Trophoblast cell (in vitro differentiated cells and primary cell): ENCODE results near the gene SLC9A2.

Source experiments
- DNase-seq, 2 donors: peaks; one replicate each; pipeline ENCODE4 v3.0.0-alpha.2; 2016
- H2AFZ ChIP-seq: 2 replicates; pipeline ENCODE4 v1.6.1; 2013; ENCODE audit warnings: low read length, moderate library complexity, mild to moderate bottlenecking; ENCODE audit not compliant: insufficient read depth, poor library complexity
- H2AK5ac ChIP-seq: 2 replicates; pipeline ENCODE4 v1.6.1; 2013; ENCODE audit warnings: mild to moderate bottlenecking, low read length
- H2BK120ac ChIP-seq: 2 replicates; pipeline ENCODE4 v1.6.1; 2013; ENCODE audit warnings: low read length, mild to moderate bottlenecking, moderate library complexity; ENCODE audit not compliant: insufficient read depth, poor library complexity
- H2BK12ac ChIP-seq: 2 replicates; pipeline ENCODE4 v1.6.1; 2013; ENCODE audit warnings: mild to moderate bottlenecking, low read length, moderate library complexity
- H2BK5ac ChIP-seq: 2 replicates; pipeline ENCODE4 v1.6.1; 2013; ENCODE audit warnings: low read length, low read depth, moderate library complexity, mild to moderate bottlenecking; ENCODE audit not compliant: poor library complexity
- H3K14ac ChIP-seq: 2 replicates; pipeline ENCODE4 v1.6.1; 2013; ENCODE audit warnings: mild to moderate bottlenecking, low read length
- H3K18ac ChIP-seq: 2 replicates; pipeline ENCODE4 v1.6.1; 2013; ENCODE audit warnings: mild to moderate bottlenecking, low read length
- H3K23ac ChIP-seq: 2 replicates; pipeline ENCODE4 v1.6.1; 2013; ENCODE audit warnings: low read length
- H3K27ac ChIP-seq: 2 replicates; pipeline ENCODE4 v1.5.1; 2013; ENCODE audit warnings: low read depth, mild to moderate bottlenecking, inconsistent platforms, low read length, moderate library complexity
- H3K27me3 ChIP-seq: 2 replicates; pipeline ENCODE4 v1.6.1; 2013; ENCODE audit warnings: inconsistent platforms, mild to moderate bottlenecking, low read length, moderate library complexity; ENCODE audit not compliant: insufficient read depth
- H3K36me3 ChIP-seq, 2 experiments: 1 replicate in 1 of 2; 2 replicates in 1 of 2; pipeline ENCODE4 v1.6.1; 2013; ENCODE audit warnings: low read length in 2 of 2, mild to moderate bottlenecking in 2 of 2, moderate library complexity in 1 of 2; ENCODE audit not compliant: insufficient read depth in 2 of 2, control insufficient read depth in 1 of 2
- H3K4ac ChIP-seq: 2 replicates; pipeline ENCODE4 v1.6.1; 2013; ENCODE audit warnings: low read depth, mild to moderate bottlenecking, low read length, moderate library complexity
- H3K4me1 ChIP-seq, 2 experiments: 1 replicate in 1 of 2; 2 replicates in 1 of 2; pipeline ENCODE4 v1.6.1; 2013; ENCODE audit warnings: low read length in 2 of 2, mild to moderate bottlenecking in 2 of 2, moderate library complexity in 1 of 2; ENCODE audit not compliant: insufficient read depth in 2 of 2, control insufficient read depth in 1 of 2
- H3K4me2 ChIP-seq: 2 replicates; pipeline ENCODE4 v1.6.1; 2013; ENCODE audit warnings: inconsistent platforms, mild to moderate bottlenecking, low read length, moderate library complexity
- H3K4me3 ChIP-seq: 2 replicates; pipeline ENCODE4 v1.5.1; 2013; ENCODE audit warnings: mild to moderate bottlenecking, low read depth, low read length, inconsistent platforms
- H3K79me1 ChIP-seq: one replicate; pipeline ENCODE4 v1.6.1; 2013; ENCODE audit warnings: low read length
- H3K79me2 ChIP-seq: 2 replicates; pipeline ENCODE4 v1.6.1; 2013; ENCODE audit warnings: low read length, mild to moderate bottlenecking; ENCODE audit not compliant: control insufficient read depth, insufficient read depth, poor library complexity
- H3K9ac ChIP-seq: 2 replicates; pipeline ENCODE4 v1.6.1; 2013; ENCODE audit warnings: mild to moderate bottlenecking, low read length
- H3K9me3 ChIP-seq: 2 replicates; pipeline ENCODE4 v1.6.1; 2013; ENCODE audit warnings: low read depth, mild to moderate bottlenecking, control low read depth, inconsistent platforms, low read length; ENCODE audit not compliant: insufficient read depth
- H4K12ac ChIP-seq: 2 replicates; pipeline ENCODE4 v1.6.1; 2013; ENCODE audit warnings: low read depth, mild to moderate bottlenecking, low read length, moderate library complexity
- H4K8ac ChIP-seq: 2 replicates; pipeline ENCODE4 v1.6.1; 2013; ENCODE audit warnings: low read depth, mild to moderate bottlenecking, low read length, moderate library complexity
- H4K91ac ChIP-seq: one replicate; pipeline ENCODE4 v1.6.1; 2013; ENCODE audit warnings: low read depth, mild to moderate bottlenecking, low read length, moderate library complexity
- WGBS: extraction: QIAGEN DNeasy Blood & Tissue Kit; methylation state at CpG from one replicate; pipeline ENCODE4 v1.1.7; 2013; ENCODE audit warnings: missing lambda C conversion rate; ENCODE audit not compliant: insufficient read length, insufficient coverage; ENCODE audit errors: extremely low coverage; 5-methylcytosine and 5-hydroxymethylcytosine counted together

The SLC9A2 gene

DNA sequence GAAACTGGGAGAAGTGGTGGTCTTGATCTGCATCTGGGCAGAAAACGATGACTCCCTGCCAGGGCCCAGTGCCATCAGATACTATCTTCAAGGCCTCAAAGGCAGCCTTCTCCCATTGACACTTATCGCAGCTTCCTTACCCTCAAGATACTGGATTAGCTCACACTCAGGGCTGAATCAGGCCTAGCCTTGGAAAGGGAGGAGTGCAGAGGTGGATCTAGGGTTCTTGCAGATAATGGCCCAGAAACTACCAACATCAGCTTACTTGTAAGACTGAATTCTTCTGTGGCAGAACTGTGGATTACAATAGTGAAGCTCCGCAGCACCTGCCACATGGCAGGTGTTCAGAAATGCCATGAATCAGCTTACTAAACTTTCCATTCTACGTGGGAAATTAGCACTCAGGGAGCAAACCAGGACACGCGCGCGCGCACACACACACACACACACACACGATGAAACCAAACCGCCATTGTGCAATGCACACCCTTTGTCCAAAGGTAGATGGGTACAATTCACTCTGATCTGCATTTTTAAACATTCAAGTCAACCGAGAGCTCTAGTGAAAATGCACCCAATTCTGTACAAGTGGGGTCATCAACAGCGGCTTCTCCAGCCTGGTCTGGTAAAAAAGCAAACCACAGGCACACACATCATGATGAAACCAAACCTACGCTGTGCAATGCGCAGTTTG, 116.2 kb downstream of the SLC9A2 start:
- DNase-seq, result peak in 1 of 2 donors; percentile 9
- WGBS, result no CpG with 5 or more reads among the region's 15 CpGs
- H2BK120ac ChIP-seq, result no peak overlapping the region
- no peak overlapping the region for H2AK5ac ChIP-seq
- no peak overlapping the region for H2BK12ac ChIP-seq
- no peak overlapping the region for H3K18ac ChIP-seq
- H3K79me2 ChIP-seq, result peaks cover 8% of the 10 kb centered on the region
- H4K91ac ChIP-seq, result no peak overlapping the region
- H3K4ac ChIP-seq, result no peak overlapping the region
- H3K27ac ChIP-seq, result no peak overlapping the region
- H3K79me1 ChIP-seq, result peaks cover 9% of the 10 kb centered on the region
- H3K14ac ChIP-seq, result no peak overlapping the region
- H4K8ac ChIP-seq, result no peak overlapping the region
- no peak overlapping the region for H3K4me3 ChIP-seq
- H3K9me3 ChIP-seq, result no peaks in the 10 kb centered on the region
- H3K9ac ChIP-seq, result no peak overlapping the region
- peaks cover 0 to 6% of the 10 kb centered on the region in 2 experiments for H3K4me1 ChIP-seq
- H3K4me2 ChIP-seq, result peak overlapping the region; percentile 88
- no peak overlapping the region for H4K12ac ChIP-seq
- H3K23ac ChIP-seq, result no peak overlapping the region
- H3K27me3 ChIP-seq, result no peaks in the 10 kb centered on the region
- H2AFZ ChIP-seq, result no peak overlapping the region
- H3K36me3 ChIP-seq, result peaks cover 0 to 6% of the 10 kb centered on the region in 2 experiments
- H2BK5ac ChIP-seq, result no peak overlapping the region

DNA sequence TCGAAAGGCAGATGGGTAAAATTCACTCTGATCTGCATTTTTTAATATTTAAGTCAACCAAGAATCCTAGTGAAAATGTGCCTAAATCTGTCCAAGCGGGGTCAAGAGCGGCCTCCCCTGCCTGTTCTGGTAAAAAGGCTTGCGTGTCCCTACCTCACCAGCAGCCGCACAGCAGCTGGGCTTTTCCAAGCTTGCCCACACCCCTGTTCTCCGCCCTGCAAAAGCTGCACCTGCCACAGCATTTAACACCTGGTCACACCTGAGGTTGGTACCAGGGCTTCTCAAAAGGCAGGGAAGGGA, 116.7 kb downstream of the SLC9A2 start:
- H3K4me2 ChIP-seq, result peak overlapping the region; percentile 88

DNA sequence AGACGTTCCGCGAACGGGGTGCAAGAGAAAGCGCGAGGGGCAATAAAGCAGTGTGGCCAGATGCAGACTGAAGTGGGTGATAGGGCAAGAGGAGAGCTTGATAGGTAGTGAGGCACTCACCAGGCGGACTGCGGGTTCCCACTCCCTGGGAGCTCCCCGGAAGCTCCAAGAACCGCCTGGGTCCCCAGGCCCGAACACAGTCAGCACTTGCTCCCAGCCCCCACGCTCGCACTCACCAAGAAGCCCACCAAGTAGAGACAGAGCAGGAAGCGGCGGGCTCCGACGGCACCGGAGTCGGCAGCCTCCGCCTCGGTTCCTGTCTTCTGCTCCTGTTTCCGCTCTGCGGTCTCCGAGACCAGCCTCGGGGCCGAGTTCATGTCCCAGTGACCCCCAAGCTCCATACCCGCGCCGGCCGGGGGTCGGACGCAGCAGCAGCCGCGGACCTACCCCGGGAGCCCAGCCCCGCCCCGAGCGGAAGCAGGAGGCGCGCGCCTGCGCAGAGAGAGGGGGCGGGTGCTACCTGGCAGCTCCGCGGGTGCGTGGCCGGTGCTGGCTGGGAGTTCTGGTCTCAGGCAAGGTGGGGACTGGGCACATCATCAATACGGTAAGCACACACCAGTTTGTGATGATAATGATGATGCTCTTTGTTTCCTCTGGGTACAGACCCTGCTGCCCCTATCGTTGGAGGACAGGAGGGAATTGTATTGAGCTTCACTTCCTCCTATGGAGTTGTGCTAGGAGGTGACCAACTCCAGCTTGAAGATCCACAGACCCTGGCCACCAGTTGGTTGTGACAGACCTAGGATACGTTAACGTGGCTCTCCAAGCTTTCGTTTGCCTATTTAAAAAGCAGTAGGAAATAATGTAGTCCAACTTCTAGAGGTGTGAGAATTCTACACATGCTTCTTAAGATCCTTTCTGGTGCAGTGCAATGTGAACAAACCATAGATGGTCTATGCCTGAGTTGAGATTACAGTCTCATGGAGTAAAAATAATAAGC, 117.4 kb downstream of the SLC9A2 start:
- peak overlapping the region; percentile 94 for H4K8ac ChIP-seq
- peaks cover 0 to 2% of the 10 kb centered on the region in 2 experiments for H3K36me3 ChIP-seq
- H3K27ac ChIP-seq, result peak overlapping the region; percentile 10
- no peaks in the 10 kb centered on the region for H3K27me3 ChIP-seq
- H3K4ac ChIP-seq, result peak overlapping the region; percentile 73
- H3K4me2 ChIP-seq, result peak overlapping the region; percentile 88
- H2BK120ac ChIP-seq, result peak overlapping the region; percentile 92
- H2BK12ac ChIP-seq, result no peak overlapping the region
- H2AFZ ChIP-seq, result peak overlapping the region; percentile 99
- H3K14ac ChIP-seq, result peak overlapping the region; percentile 90
- H3K79me1 ChIP-seq, result peaks cover 9% of the 10 kb centered on the region
- H3K4me1 ChIP-seq, result peaks cover 0 to 6% of the 10 kb centered on the region in 2 experiments
- H4K12ac ChIP-seq, result peak overlapping the region; percentile 90
- H3K79me2 ChIP-seq, result peaks cover 8% of the 10 kb centered on the region
- peak overlapping the region; percentile 71 for H3K9ac ChIP-seq
- H3K4me3 ChIP-seq, result peak overlapping the region; percentile 91
- WGBS, result no CpG with 5 or more reads among the region's 52 CpGs
- no peaks in the 10 kb centered on the region for H3K9me3 ChIP-seq
- peak; percentile 64 to 89 for DNase-seq
- H4K91ac ChIP-seq, result peak overlapping the region; percentile 89
- no peak overlapping the region for H2AK5ac ChIP-seq
- peak overlapping the region; percentile 65 for H2BK5ac ChIP-seq
- peak overlapping the region; percentile 85 for H3K18ac ChIP-seq
- H3K23ac ChIP-seq, result no peak overlapping the region

More for the DNA sequence above, 116.7 kb downstream of the SLC9A2 start:
- peak overlapping the region; percentile 90 for H4K12ac ChIP-seq
- H3K4ac ChIP-seq, result peak overlapping the region; percentile 73
- peak overlapping the region; percentile 94 for H4K8ac ChIP-seq
- H3K79me1 ChIP-seq, result peaks cover 9% of the 10 kb centered on the region
- H3K9me3 ChIP-seq, result no peaks in the 10 kb centered on the region
- H2AFZ ChIP-seq, result peak overlapping the region; percentile 99
- no peak overlapping the region for H2BK12ac ChIP-seq
- H3K23ac ChIP-seq, result no peak overlapping the region
- H3K27ac ChIP-seq, result no peak overlapping the region
- no peak overlapping the region for H2BK120ac ChIP-seq
- H3K18ac ChIP-seq, result peak overlapping the region; percentile 85
- H3K4me1 ChIP-seq, result peaks cover 0 to 6% of the 10 kb centered on the region in 2 experiments
- no peak overlapping the region for H2BK5ac ChIP-seq
- H3K4me3 ChIP-seq, result peak overlapping the region; percentile 91
- H3K36me3 ChIP-seq, result peaks cover 0 to 6% of the 10 kb centered on the region in 2 experiments
- H3K79me2 ChIP-seq, result peaks cover 8% of the 10 kb centered on the region
- H3K9ac ChIP-seq, result peak overlapping the region; percentile 71
- H4K91ac ChIP-seq, result peak overlapping the region; percentile 89
- peak overlapping the region; percentile 90 for H3K14ac ChIP-seq
- no peak overlapping the region for H2AK5ac ChIP-seq
- DNase-seq, result peak in 1 of 2 donors; percentile 42
- no peaks in the 10 kb centered on the region for H3K27me3 ChIP-seq
- no CpG with 5 or more reads among the region's 6 CpGs for WGBS

DNA sequence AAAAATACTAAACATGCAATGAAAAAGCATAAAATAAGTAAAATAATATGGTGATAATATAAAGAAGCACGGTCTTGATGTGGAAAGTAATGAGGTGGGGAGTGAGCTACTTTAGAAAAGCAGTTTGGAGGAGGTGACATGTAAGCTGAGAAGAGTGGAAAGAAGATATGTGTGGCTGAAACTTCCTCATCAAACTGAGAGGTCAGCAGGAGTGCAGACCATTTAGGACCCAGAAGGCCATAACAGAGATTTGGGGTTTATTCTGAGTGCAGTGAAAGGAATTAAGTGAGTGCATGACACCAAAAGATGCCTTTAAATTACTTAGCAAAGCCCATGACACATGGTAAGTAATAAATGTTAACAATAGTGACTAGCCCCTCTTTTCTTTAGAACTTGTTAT, 118.1 kb downstream of the SLC9A2 start:
- Histone ChIP-seq H2BK5ac (no peak overlapping the region), H3K14ac (no peak overlapping the region), H3K4ac (no peak overlapping the region), H3K36me3 (no peaks in the 10 kb centered on the region), H4K91ac (no peak overlapping the region), H3K9ac (no peak overlapping the region), H3K4me1 (peaks cover 0 to 6% of the 10 kb centered on the region in 2 experiments), H2AK5ac (no peak overlapping the region), H2BK120ac (no peak overlapping the region), H2AFZ (no peak overlapping the region), H3K27ac (no peak overlapping the region), H3K27me3 (no peaks in the 10 kb centered on the region), H3K23ac (no peak overlapping the region), H3K9me3 (no peaks in the 10 kb centered on the region), H3K4me3 (no peak overlapping the region), H3K4me2 (no peak overlapping the region), H4K12ac (no peak overlapping the region), H3K18ac (no peak overlapping the region), H3K79me2 (peaks cover 8% of the 10 kb centered on the region), H2BK12ac (no peak overlapping the region), H4K8ac (no peak overlapping the region), H3K79me1 (peaks cover 9% of the 10 kb centered on the region)
- 100% methylated on average over 1 of the region's 1 CpG for WGBS
- DNase-seq, result no peak
